Lung (tissue), 16 donors: Measurements from ENCODE around the gene TBC1D9B. TPM values are rescaled to one million over a fixed set of nuclear protein-coding genes. Genes with fewer than 3 reads are reported as not detected.

Experiments used
- ATAC-seq: fragments of 200-7000 bp; cut with Tn5 transposase; one replicate; pipeline ENCODE4 v1.9.1; 2020; ENCODE audit warnings: moderate number of reproducible peaks; ENCODE audit not compliant: insufficient read depth, low FRiP score
- DNase-seq, 3 donors: peaks; one replicate each; pipeline ENCODE4 v3.0.0-alpha.2; 2013 to 2017
- H3K27ac ChIP-seq, 2 donors: one replicate each; pipeline ENCODE4 v1.5.1; 2013; ENCODE audit warnings: mild to moderate bottlenecking in 2 of 2, moderate library complexity in 2 of 2, control low read depth in 1 of 2, inconsistent platforms in 1 of 2, low read depth in 1 of 2, low read length in 1 of 2
- H3K27me3 ChIP-seq, 3 donors: one replicate each; pipeline ENCODE4 v1.5.1; 2013; ENCODE audit warnings: low read length in 2 of 3; ENCODE audit not compliant: control insufficient read depth in 3 of 3, insufficient read depth in 3 of 3
- H3K36me3 ChIP-seq, 4 donors: one replicate each; pipeline ENCODE4 v1.5.1; 2013; ENCODE audit warnings: low read length in 4 of 4, mild to moderate bottlenecking in 1 of 4, moderate library complexity in 1 of 4; ENCODE audit not compliant: control insufficient read depth in 4 of 4, insufficient read depth in 4 of 4
- H3K4me1 ChIP-seq, 5 donors: one replicate each; pipeline ENCODE4 v1.5.1; 2013; ENCODE audit warnings: low read length in 5 of 5, mild to moderate bottlenecking in 2 of 5, moderate library complexity in 1 of 5; ENCODE audit not compliant: control insufficient read depth in 5 of 5, insufficient read depth in 5 of 5
- H3K4me3 ChIP-seq: one replicate; pipeline ENCODE4 v1.5.1; 2013; ENCODE audit warnings: mild to moderate bottlenecking, control low read depth, moderate library complexity
- H3K9ac ChIP-seq, 2 donors: one replicate each; pipeline ENCODE4 v1.5.1; 2013; ENCODE audit warnings: low read length in 2 of 2, control low read depth in 1 of 2; ENCODE audit not compliant: insufficient read depth in 1 of 2
- H3K9me3 ChIP-seq, 4 donors: one replicate each; pipeline ENCODE4 v1.5.1; 2013; ENCODE audit warnings: low read length in 3 of 4, mild to moderate bottlenecking in 1 of 4, moderate library complexity in 1 of 4; ENCODE audit not compliant: control insufficient read depth in 4 of 4, insufficient read depth in 3 of 4
- CTCF ChIP-seq: IDR thresholded peaks from 2 replicates; pipeline ENCODE4 v1.5.1; 2012; ENCODE audit warnings: mild to moderate bottlenecking; ENCODE audit errors: control extremely low read depth, extremely low read depth
- WGBS, 2 donors: extraction: QIAGEN DNeasy Blood & Tissue Kit; methylation state at CpG; one replicate each; pipeline ENCODE4 v1.1.7; 2013; 5-methylcytosine and 5-hydroxymethylcytosine counted together
- long read RNA-seq, 5 donors: transcript quantifications; one replicate each; lab custom pipeline, GENCODE V29; 2026
- polyA plus RNA-seq, 2 donors: library from polyadenylated mRNA; stranded (reverse); fragments of 200-250 nt; gene quantifications; one replicate each; pipeline ENCODE4 v1.2.1, GENCODE V29; 2013
- total RNA-seq, 2 donors: library from RNA; depleted of rRNA in 1 of 2; stranded (reverse); fragments of >200 nt in 1 of 2; gene quantifications; one replicate each; pipeline ENCODE4 v1.2.1, GENCODE V29; 2014 to 2021
- donor health status: control.
- donor health status: control.
- donor health status: Bipolar disorder and iron deficiency.
- donor health status: healthy.
- donor health status: DM: yes; HTN: yes; CAD: no.

Gene TBC1D9B
- total RNA-seq: 100 to 1,000 TPM in 1 of 2 donors, 10 to 100 TPM in 1; 68.3 to 129 TPM
- 10 to 100 TPM; 55.9 to 64.8 TPM for polyA plus RNA-seq
- long read RNA-seq, donor 1, full-length matches to known transcripts: 10 of 28 reads
- long read RNA-seq, donor 1, partial matches to known transcripts: 18 of 28 reads
- long read RNA-seq, donor 1, other reads (novel, unspliced or antisense): 0 of 28 reads
- long read RNA-seq, donor 2, full-length matches to known transcripts: 6 of 6 reads
- long read RNA-seq, donor 2, partial matches to known transcripts: 0 of 6 reads
- long read RNA-seq, donor 2, other reads (novel, unspliced or antisense): 0 of 6 reads
- long read RNA-seq, donor 3, full-length matches to known transcripts: 7 of 36 reads
- long read RNA-seq, donor 3, partial matches to known transcripts: 29 of 36 reads
- long read RNA-seq, donor 3, other reads (novel, unspliced or antisense): 0 of 36 reads
- long read RNA-seq, donor 4, partial matches to known transcripts: 9 of 9 reads
- long read RNA-seq, donor 4, other reads (novel, unspliced or antisense): 0 of 9 reads
- long read RNA-seq, donor 5, full-length matches to known transcripts: 8 of 31 reads
- long read RNA-seq, donor 5, partial matches to known transcripts: 23 of 31 reads
- long read RNA-seq, donor 5, other reads (novel, unspliced or antisense): 0 of 31 reads

DNA sequence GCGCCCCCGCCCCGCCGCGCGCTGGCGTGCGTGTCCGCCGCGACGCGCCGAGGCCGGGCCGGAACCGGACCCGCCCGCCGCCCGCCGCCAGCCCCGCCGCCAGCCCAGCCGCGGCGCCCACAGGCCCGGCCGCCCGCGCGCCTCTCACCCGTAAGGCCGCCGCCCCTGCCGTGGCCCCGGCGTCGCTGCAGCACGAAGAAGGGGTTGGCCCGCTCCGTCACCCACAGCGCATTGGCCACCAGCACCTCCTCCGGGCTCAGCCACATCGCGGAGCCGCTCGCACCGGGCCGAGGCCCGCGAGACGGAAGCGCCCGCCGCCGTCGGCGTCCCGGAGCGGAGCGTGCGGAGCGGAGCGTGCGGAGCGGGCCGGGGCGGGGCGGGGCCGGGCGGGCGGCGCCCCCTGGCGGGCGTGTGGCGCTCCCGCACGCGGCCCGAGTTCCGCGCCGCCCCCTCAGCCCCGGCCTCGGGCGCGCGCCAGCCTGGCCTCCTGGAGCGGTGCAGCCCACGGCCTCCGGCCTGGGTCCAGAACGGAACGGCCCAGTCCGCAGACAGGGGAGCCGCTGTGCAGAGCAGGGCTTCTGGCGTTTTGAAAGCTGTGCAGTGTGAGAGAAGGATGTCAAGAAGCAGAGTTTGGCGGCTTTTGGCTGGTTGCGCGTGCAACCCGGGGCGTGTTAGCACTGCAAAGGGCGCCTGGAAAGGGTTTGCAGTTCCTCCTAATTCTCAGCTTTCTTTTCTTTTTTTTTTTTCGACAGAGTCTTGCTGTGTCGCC is at the start of gene TBC1D9B:
Gene TBC1D9B, minus strand, starts transcription at position 342 of the 769 bp plus-strand sequence. Its CDS starts 76 bp downstream, at position 266.
- no peaks in the 10 kb centered on the region for H3K9me3 ChIP-seq
- peak within 1 kb of the TSS; percentile 11 to 49 for H3K9ac ChIP-seq
- DNase-seq (peak; percentile 72 to 84 (median 75)), ATAC-seq (peak; percentile 82)
- peak within 1 kb of the TSS; percentile 85 to 95 for H3K27ac ChIP-seq
- TF ChIP-seq CTCF: peak; percentile 11
- H3K27me3 ChIP-seq: no peaks in the 10 kb centered on the region
- H3K4me1 ChIP-seq: peaks cover 0 to 17% (median 2%) of the 10 kb centered on the region in 5 donors
- H3K36me3 ChIP-seq: peaks cover 0 to 14% (median 12%) of the 10 kb centered on the region in 4 donors
- 1% methylated on average over 73 to 105 of the region's 105 CpGs for WGBS, 2 donors
- H3K4me3 ChIP-seq: peak within 1 kb of the TSS; percentile 79

GRCh38 chr5:179955630-179956029 is 47.9 kb upstream of the TBC1D9B start:
- Histone ChIP-seq H3K4me1 (no peaks in the 10 kb centered on the region), H3K36me3 (peaks cover 3 to 11% (median 7%) of the 10 kb centered on the region in 4 donors), H3K27me3 (no peaks in the 10 kb centered on the region), H3K27ac (no peak overlapping the region), H3K9me3 (no peaks in the 10 kb centered on the region), H3K4me3 (no peak overlapping the region), H3K9ac (no peak overlapping the region)
- DNase-seq (no peak), ATAC-seq (no peak)
- 83 to 90% methylated on average over 2 of the region's 2 CpGs for WGBS, 2 donors
- no peak for TF ChIP-seq CTCF

DNA sequence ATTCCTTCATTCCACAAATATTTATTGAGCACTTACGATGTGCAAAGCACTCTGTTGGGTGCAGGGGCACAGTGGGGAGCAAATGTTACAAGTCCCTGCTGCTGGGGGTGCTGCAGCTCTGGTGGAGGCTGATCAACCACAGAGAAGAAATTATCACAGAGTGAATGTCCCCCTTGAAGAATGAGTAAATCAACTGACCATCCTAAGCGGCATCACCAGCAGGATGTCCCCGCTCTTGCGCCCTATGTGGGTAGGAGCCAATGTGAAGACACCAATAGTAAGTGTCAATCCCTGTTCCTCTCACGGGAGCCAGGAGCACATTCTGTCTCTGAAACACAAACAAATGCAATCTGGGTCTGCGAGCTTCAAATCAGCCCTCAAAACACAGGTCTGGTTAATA is 47.4 kb upstream of the TBC1D9B start:
- Histone ChIP-seq H3K27me3 (no peaks in the 10 kb centered on the region), H3K4me3 (no peak overlapping the region), H3K4me1 (no peaks in the 10 kb centered on the region), H3K9me3 (no peaks in the 10 kb centered on the region), H3K36me3 (peaks cover 2 to 11% (median 5%) of the 10 kb centered on the region in 4 donors), H3K27ac (no peak overlapping the region), H3K9ac (no peak overlapping the region)
- TF ChIP-seq CTCF: no peak
- ATAC-seq: no peak
- DNase-seq: no peak
- WGBS, 2 donors: 90 to 98% methylated on average over 6 of the region's 6 CpGs
